GM12878 (cell line): ENCODE data around the gene SARS1. TPM values are rescaled to one million over a fixed set of nuclear protein-coding genes. Genes with fewer than 3 reads are reported as not detected.

Source experiments
- ATAC-seq: fragments of 200-7000 bp; cut with Tn5 transposase; 3 replicates; pipeline ENCODE4 v1.9.1; 2020; ENCODE audit warnings: mild to moderate bottlenecking, moderate library complexity
- BruUV-seq: library from RNA; stranded (reverse); fragments of 400-500 nt; replicated peaks from 2 replicates; lab custom pipeline; 2021; lab: Mats Ljungman, UMichigan
- CTCF ChIA-PET: fragments of 300-600 bp; sonication (Branson Sonifier 250); formaldehyde crosslinking; extraction: SDS; loops from one replicate; lab custom pipeline; 2021; ENCODE audit warnings: inconsistent platforms; lab: Yijun Ruan, JAX
- POLR2A ChIA-PET: fragments of 350-600 bp; formaldehyde crosslinking; extraction: SDS; loops from one replicate; lab custom pipeline; 2021; ENCODE audit warnings: inconsistent platforms; lab: Charles Lee
- RAD21 ChIA-PET: fragments of 300-600 bp; sonication (Branson Sonifier 250); formaldehyde crosslinking; loops from one replicate; lab custom pipeline; 2023; ENCODE audit warnings: antibody characterized with exemption; ENCODE audit not compliant: unreplicated experiment; lab: Charles Lee
- SMC1A ChIA-PET: fragments of 300-600 bp; sonication (Branson Sonifier 250); formaldehyde crosslinking; loops from one replicate; lab custom pipeline; 2023; ENCODE audit not compliant: unreplicated experiment, uncharacterized antibody; lab: Charles Lee
- DNase-seq: peaks from one replicate; pipeline ENCODE4 v3.0.0-alpha.2; 2011; ENCODE audit warnings: low read depth, low spot score
- FAIRE-seq: peaks from 3 replicates; lab custom pipeline; 2011; peaks lifted over from hg19 to GRCh38; lab: Jason Lieb, UNC
- H2AFZ ChIP-seq: 2 replicates; pipeline ENCODE4 v1.6.0; 2011; ENCODE audit warnings: low read depth, low read length, control low read depth; ENCODE audit not compliant: control insufficient read depth
- H3K27ac ChIP-seq: 2 replicates; pipeline ENCODE4 v1.5.1; 2011; ENCODE audit warnings: control low read depth; ENCODE audit not compliant: control insufficient read depth, insufficient read depth
- H3K27me3 ChIP-seq, 2 experiments: replicated peaks in 1 of 2; 2 replicates each; pipeline versions ENCODE4 v1.6.0 to v1.6.1; 2011; ENCODE audit warnings: low read length in 1 of 2; ENCODE audit not compliant: control insufficient read depth in 2 of 2, insufficient read depth in 2 of 2
- H3K36me3 ChIP-seq, 2 experiments: 2 replicates each; pipeline ENCODE4 v1.5.1; 2011; ENCODE audit warnings: low read length in 1 of 2; ENCODE audit not compliant: control insufficient read depth in 2 of 2, insufficient read depth in 2 of 2
- H3K4me1 ChIP-seq: 2 replicates; pipeline ENCODE4 v1.6.1; 2011; ENCODE audit warnings: mild to moderate bottlenecking, low read length, moderate library complexity, mixed read lengths; ENCODE audit not compliant: control insufficient read depth, insufficient read depth
- H3K4me2 ChIP-seq: 2 replicates; pipeline ENCODE4 v1.6.0; 2011; ENCODE audit warnings: control low read depth; ENCODE audit not compliant: control insufficient read depth, insufficient read depth
- H3K4me3 ChIP-seq: fragments of 200-600 bp; sonication (generic); 2 replicates; pipeline ENCODE4 v1.5.1; 2016
- H3K79me2 ChIP-seq: 2 replicates; pipeline ENCODE4 v1.6.0; 2011; ENCODE audit warnings: low read length; ENCODE audit not compliant: control insufficient read depth, insufficient read depth
- H3K9ac ChIP-seq: 2 replicates; pipeline ENCODE4 v1.8.0; 2011; ENCODE audit warnings: low read length, control low read depth, mixed read lengths; ENCODE audit not compliant: control insufficient read depth, insufficient read depth
- H3K9me3 ChIP-seq: replicated peaks from 3 replicates; pipeline ENCODE4 v1.5.1; 2011; ENCODE audit warnings: mild to moderate bottlenecking, low read length; ENCODE audit not compliant: control insufficient read depth, insufficient read depth
- H4K20me1 ChIP-seq: 2 replicates; pipeline ENCODE4 v1.6.0; 2011; ENCODE audit not compliant: control insufficient read depth, insufficient read depth
- FOXK2 ChIP-seq: fragments of 450-650 bp; IDR thresholded peaks from 2 replicates; pipeline ENCODE4 v1.6.1; 2017; ENCODE audit warnings: mild to moderate bottlenecking, moderate library complexity
- FOXM1 ChIP-seq: IDR thresholded peaks from 2 replicates; pipeline ENCODE4 v1.6.1; 2012; ENCODE audit warnings: low read depth, mild to moderate bottlenecking, inconsistent platforms, low read length, moderate library complexity
- HSF1 ChIP-seq: fragments of 150-350 bp; IDR thresholded peaks from 2 replicates; pipeline ENCODE4 v1.6.1; 2014; ENCODE audit warnings: mild to moderate bottlenecking, low read depth, low read length
- IRF5 ChIP-seq: fragments of 450-650 bp; IDR thresholded peaks from 2 replicates; pipeline ENCODE4 v1.6.1; 2017; ENCODE audit warnings: borderline replicate concordance
- LARP7 ChIP-seq: fragments of 450-650 bp; IDR thresholded peaks from 2 replicates; pipeline ENCODE4 v1.6.1; 2017; ENCODE audit warnings: mild to moderate bottlenecking
- MTA2 ChIP-seq: fragments of 450-650 bp; IDR thresholded peaks from 2 replicates; pipeline ENCODE4 v1.6.1; 2016; ENCODE audit warnings: low read depth, mild to moderate bottlenecking, moderate library complexity
- MXI1 ChIP-seq: fragments of 150-350 bp; IDR thresholded peaks from 2 replicates; pipeline ENCODE4 v1.6.1; 2011; ENCODE audit warnings: low read depth, mild to moderate bottlenecking, inconsistent platforms, low read length, improper control_type of control experiment
- PBX3 ChIP-seq: IDR thresholded peaks from 2 replicates; pipeline ENCODE4 v1.6.1; 2011; ENCODE audit warnings: mild to moderate bottlenecking, low read depth, low read length, moderate library complexity; ENCODE audit not compliant: insufficient replicate concordance
- ZBTB4 ChIP-seq: fragments of 450-650 bp; formaldehyde crosslinking; IDR thresholded peaks from 2 replicates; pipeline ENCODE4 v1.4.0; 2022; ENCODE audit warnings: mild to moderate bottlenecking, moderate library complexity
- ZNF217 ChIP-seq: fragments of 450-650 bp; IDR thresholded peaks from 2 replicates; pipeline ENCODE4 v1.6.1; 2017; ENCODE audit warnings: antibody characterized with exemption, mild to moderate bottlenecking
- WGBS: methylation state at CpG from one replicate; pipeline ENCODE4 v1.1.6; 2016; ENCODE audit warnings: low lambda C conversion rate; ENCODE audit not compliant: insufficient replicate concordance, insufficient coverage; ENCODE audit errors: missing lambda C conversion rate; 5-methylcytosine and 5-hydroxymethylcytosine counted together
- in situ Hi-C: fragments of 300-500 bp; cut with MboI; formaldehyde crosslinking; loops from 9 replicates; pipeline ENCODE4 v1.14.3; 2018; ENCODE audit warnings: mixed read lengths
- intact Hi-C: fragments of 100-400 bp; cut with micrococcal nuclease; formaldehyde crosslinking; loops from one replicate; pipeline ENCODE4 v1.14.2; 2022; ENCODE audit not compliant: unreplicated experiment
- polyA plus RNA-seq, 11 experiments: library from polyadenylated mRNA; depleted of rRNA in 4 of 11; unstranded in 6 of 11; stranded (reverse) in 5 of 11; fragments of >200 nt; fragmentation: Nextera tagmentation in 4 of 11; fragmentation: Illumina TruSeq in 1 of 11; extraction: Ambion mirVana in 4 of 11; extraction: Trizol in 1 of 11; gene quantifications; 1 replicate in 1 of 11; 2 replicates in 10 of 11; pipeline versions ENCODE4 v1.2.1 to v1.2.3, GENCODE V29; 2011 to 2016; ENCODE audit warnings: inconsistent platforms in 2 of 11, missing spikeins in 2 of 11, low read depth in 1 of 11
- total RNA-seq, 4 experiments: library from RNA; depleted of rRNA in 3 of 4; stranded (reverse); fragments of >200 nt in 3 of 4; fragmentation: Illumina TruSeq in 1 of 4; extraction: Trizol in 1 of 4; gene quantifications; 2 replicates each; pipeline versions ENCODE4 v1.2.1 to v1.2.3, GENCODE V29; 2013 to 2021
- TF ChIP-seq, protein P1 (sequence below): fragments of 450-650 bp; formaldehyde crosslinking; IDR thresholded peaks from 2 replicates; pipeline ENCODE4 v1.5.0; 2022; ENCODE audit warnings: mild to moderate bottlenecking, missing genetic modification characterization

Gene SARS1
- total and polyA plus RNA-seq, 10 of the 15 experiments (the other 5 are each of a cell fraction or from before 2014, with no cell fraction given): 103 to 202 (median 138) TPM

GRCh38 chr1:109210058-109210457 is 3.7 kb upstream of the SARS1 start:
- in situ Hi-C loops: no loop called here
- no peak for FAIRE-seq
- no peaks in the 10 kb centered on the region for H3K27me3 ChIP-seq
- no peak overlapping the region for H3K27ac ChIP-seq
- WGBS: 45% methylated on average over 8 of the region's 8 CpGs
- no peak overlapping the region for H2AFZ ChIP-seq
- peaks cover 13% of the 10 kb centered on the region for H3K79me2 ChIP-seq
- POLR2A ChIA-PET: interaction anchor here (1.2 kb wide), 1 partner anchor 9 kb away, joined by 3 read pairs; no protein-coding TSS in a partner anchor
- CTCF ChIA-PET: interaction anchor here (0.7 to 2.3 kb wide), 4 partner anchors 9 to 322 kb away, joined by 3 to 12 read pairs (median 4); a partner anchor contains a TSS
- no peak for DNase-seq
- intact Hi-C loops: no loop called here
- ATAC-seq: no peak
- H4K20me1 ChIP-seq: no peaks in the 10 kb centered on the region
- H3K9ac ChIP-seq: no peak overlapping the region
- no peaks in the 10 kb centered on the region for H3K4me1 ChIP-seq
- no peaks in the 10 kb centered on the region for H3K9me3 ChIP-seq
- H3K4me3 ChIP-seq: no peak overlapping the region
- no peak overlapping the region for H3K4me2 ChIP-seq
- no peaks in the 10 kb centered on the region for H3K36me3 ChIP-seq
- SMC1A ChIA-PET: no interaction called here
- no TSS peak for BruUV-seq
- RAD21 ChIA-PET: no interaction called here
- TF ChIP-seq HSF1 (no peak), PBX3 (no peak), FOXM1 (no peak), MXI1 (no peak), MTA2 (no peak), ZBTB4 (CRISPR knock-in tag) (no peak), FOXK2 (no peak), ZNF217 (no peak), IRF5 (no peak), LARP7 (no peak)
- TF ChIP-seq, protein P1, sequence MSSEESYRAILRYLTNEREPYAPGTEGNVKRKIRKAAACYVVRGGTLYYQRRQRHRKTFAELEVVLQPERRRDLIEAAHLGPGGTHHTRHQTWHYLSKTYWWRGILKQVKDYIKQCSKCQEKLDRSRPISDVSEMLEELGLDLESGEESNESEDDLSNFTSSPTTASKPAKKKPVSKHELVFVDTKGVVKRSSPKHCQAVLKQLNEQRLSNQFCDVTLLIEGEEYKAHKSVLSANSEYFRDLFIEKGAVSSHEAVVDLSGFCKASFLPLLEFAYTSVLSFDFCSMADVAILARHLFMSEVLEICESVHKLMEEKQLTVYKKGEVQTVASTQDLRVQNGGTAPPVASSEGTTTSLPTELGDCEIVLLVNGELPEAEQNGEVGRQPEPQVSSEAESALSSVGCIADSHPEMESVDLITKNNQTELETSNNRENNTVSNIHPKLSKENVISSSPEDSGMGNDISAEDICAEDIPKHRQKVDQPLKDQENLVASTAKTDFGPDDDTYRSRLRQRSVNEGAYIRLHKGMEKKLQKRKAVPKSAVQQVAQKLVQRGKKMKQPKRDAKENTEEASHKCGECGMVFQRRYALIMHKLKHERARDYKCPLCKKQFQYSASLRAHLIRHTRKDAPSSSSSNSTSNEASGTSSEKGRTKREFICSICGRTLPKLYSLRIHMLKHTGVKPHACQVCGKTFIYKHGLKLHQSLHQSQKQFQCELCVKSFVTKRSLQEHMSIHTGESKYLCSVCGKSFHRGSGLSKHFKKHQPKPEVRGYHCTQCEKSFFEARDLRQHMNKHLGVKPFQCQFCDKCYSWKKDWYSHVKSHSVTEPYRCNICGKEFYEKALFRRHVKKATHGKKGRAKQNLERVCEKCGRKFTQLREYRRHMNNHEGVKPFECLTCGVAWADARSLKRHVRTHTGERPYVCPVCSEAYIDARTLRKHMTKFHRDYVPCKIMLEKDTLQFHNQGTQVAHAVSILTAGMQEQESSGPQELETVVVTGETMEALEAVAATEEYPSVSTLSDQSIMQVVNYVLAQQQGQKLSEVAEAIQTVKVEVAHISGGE (CRISPR knock-in tag): no peak
